Right lobe of liver (tissue), 4 donors: ENCODE data around the gene TIMM44.

ENCODE experiments used
- CTCF ChIP-seq, 4 donors: fragments of 200-600 bp in 3 of 4; fragments of 450-650 bp in 1 of 4; IDR thresholded peaks; one replicate each; pipeline versions ENCODE4 v1.5.1 to v1.8.0; 2016 to 2022; ENCODE audit warnings: antibody characterized with exemption in 4 of 4, mild to moderate bottlenecking in 2 of 4
- POLR2A ChIP-seq: fragments of 450-650 bp; IDR thresholded peaks from one replicate; pipeline ENCODE4 v1.6.1; 2017; ENCODE audit warnings: antibody characterized with exemption, mild to moderate bottlenecking
- donor health status: DM: no; HTN: no; CAD: no.
- donor health status: DM: no; HTN: no; CAD: no.
- donor health status: DM: no; HTN: yes; CAD: no.

GRCh38 chr19:7980635-7981121 is 37.2 kb upstream of the TIMM44 start:
- TF ChIP-seq CTCF (IDR thresholded peaks at IDR 0.05) (no peak), POLR2A (no peak)
